ENCODE data around the gene SPACA5.
"Not testable (repeated sequence)": the region's sequence is repeated elsewhere in the genome, so short reads cannot be mapped to it uniquely, and the experiment has no call there.

The SPACA5 gene

DNA sequence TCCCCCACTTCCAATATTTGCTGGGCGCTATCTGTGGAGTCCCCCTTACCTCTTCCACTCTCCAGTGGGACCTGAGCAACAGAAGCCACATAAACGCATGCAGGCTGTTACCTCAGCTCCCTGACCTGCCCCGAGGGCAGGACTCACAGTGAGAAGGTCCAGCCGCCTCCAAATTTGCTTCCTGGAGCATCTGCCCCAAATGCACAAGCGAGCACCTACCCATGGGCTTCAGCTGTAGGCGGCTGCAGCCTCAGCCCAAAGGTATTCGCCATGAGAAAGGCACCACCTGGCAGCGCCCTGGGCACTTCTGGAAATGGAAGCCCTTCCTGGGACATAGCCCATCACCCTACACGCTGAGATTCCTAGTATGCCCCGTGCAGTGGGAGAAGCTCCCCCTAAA is 23.4 kb downstream of the SPACA5 start:
- Histone ChIP-seq H3K9me3 (ENCODE audit: low read length) (no peaks in the 10 kb centered on the region), H3K4me3 (ENCODE audit: low read length) (no peak overlapping the region), H2AFZ (ENCODE audit: low read depth, low read length) (no peak overlapping the region), H3K4me1 (ENCODE audit: insufficient read depth, low read length) (no peaks in the 10 kb centered on the region), H3K27me3 (ENCODE audit: insufficient read depth, low read length) (no peaks in the 10 kb centered on the region), H3K36me3 (ENCODE audit: insufficient read depth, low read length) (no peaks in the 10 kb centered on the region)

DNA sequence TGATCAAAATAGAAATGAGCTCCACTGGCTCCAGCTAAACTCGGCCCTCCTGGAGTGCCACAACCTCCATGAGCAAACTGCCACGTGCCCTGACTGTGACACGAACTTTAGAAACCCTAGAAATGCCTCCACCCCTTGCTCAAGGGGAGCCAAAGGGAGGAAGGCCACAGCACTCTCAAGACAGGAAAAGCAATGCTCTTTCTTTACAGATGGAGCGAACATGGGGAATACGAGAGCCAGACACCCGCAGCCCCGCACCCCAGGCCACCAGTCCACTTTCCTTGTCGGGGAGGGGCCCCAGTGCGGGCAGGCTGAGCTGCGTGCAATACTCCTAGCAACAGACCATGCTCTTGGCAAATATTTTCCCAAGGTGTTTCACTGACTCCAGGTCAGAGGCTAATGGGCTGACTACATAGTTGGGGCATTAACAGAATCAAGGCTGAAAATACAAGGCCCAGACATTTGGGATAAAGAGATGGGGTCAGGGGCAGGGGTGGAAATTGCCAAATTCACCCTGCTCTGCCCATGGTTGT is 23.9 kb downstream of the SPACA5 start:
- not testable (repeated sequence) for H3K4me1 ChIP-seq (ENCODE audit: insufficient read depth, low read length); H3K4me3 ChIP-seq (ENCODE audit: low read length); H3K9me3 ChIP-seq (ENCODE audit: low read length); H2AFZ ChIP-seq (ENCODE audit: low read depth, low read length); H3K27me3 ChIP-seq (ENCODE audit: insufficient read depth, low read length); H3K36me3 ChIP-seq (ENCODE audit: insufficient read depth, low read length)

DNA sequence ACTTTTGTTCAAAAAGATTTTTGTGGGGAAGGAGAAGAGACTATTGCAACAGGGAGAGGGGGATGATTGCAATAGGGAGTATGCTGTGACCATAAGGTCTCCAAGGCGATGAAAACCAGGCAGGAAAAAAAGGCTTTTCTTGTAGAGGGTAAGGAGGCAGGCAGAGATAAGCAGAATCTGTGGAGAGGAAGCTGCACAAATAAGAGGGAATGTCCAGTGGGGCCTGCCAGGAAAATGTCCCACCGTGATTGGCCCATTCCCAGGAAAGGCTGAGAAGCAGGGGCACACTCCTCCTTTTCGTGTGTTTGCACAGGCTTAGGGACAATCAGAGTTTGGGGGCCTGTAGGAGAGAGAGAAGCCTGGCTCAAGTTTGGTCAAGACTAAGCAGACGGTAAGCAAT is 29.1 kb downstream of the SPACA5 start:
- Histone ChIP-seq H3K27me3 (ENCODE audit: insufficient read depth, low read length) (no peaks in the 10 kb centered on the region), H3K9me3 (ENCODE audit: low read length) (no peaks in the 10 kb centered on the region), H3K4me3 (ENCODE audit: low read length) (no peak overlapping the region), H3K36me3 (ENCODE audit: insufficient read depth, low read length) (no peaks in the 10 kb centered on the region), H3K4me1 (ENCODE audit: insufficient read depth, low read length) (no peaks in the 10 kb centered on the region), H2AFZ (ENCODE audit: low read depth, low read length) (no peak overlapping the region)

DNA sequence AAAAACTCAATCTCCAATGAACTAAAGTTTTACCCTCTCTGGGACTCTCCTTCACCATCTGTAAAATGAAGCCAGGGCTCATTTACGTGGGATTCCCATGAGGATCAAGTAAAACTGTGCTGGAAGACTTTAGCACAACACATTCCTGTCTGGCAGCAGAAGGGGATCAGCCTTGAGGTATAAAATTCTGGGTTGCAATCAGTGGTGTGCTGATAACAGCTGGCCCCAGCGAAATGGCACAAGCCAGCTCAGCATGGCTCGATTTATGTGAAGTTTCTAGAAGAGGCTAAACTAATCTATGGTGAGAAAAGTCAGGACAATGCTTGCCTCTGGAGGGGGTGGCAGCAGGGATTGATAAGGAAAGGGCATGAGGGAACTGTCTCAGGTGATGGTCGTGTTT is 36.3 kb downstream of the SPACA5 start:
- Histone ChIP-seq H3K9me3 (ENCODE audit: low read length) (no peaks in the 10 kb centered on the region), H3K36me3 (ENCODE audit: insufficient read depth, low read length) (no peaks in the 10 kb centered on the region), H3K4me3 (ENCODE audit: low read length) (no peak overlapping the region), H3K27me3 (ENCODE audit: insufficient read depth, low read length) (no peaks in the 10 kb centered on the region), H3K4me1 (ENCODE audit: insufficient read depth, low read length) (no peaks in the 10 kb centered on the region), H2AFZ (ENCODE audit: low read depth, low read length) (no peak overlapping the region)

DNA sequence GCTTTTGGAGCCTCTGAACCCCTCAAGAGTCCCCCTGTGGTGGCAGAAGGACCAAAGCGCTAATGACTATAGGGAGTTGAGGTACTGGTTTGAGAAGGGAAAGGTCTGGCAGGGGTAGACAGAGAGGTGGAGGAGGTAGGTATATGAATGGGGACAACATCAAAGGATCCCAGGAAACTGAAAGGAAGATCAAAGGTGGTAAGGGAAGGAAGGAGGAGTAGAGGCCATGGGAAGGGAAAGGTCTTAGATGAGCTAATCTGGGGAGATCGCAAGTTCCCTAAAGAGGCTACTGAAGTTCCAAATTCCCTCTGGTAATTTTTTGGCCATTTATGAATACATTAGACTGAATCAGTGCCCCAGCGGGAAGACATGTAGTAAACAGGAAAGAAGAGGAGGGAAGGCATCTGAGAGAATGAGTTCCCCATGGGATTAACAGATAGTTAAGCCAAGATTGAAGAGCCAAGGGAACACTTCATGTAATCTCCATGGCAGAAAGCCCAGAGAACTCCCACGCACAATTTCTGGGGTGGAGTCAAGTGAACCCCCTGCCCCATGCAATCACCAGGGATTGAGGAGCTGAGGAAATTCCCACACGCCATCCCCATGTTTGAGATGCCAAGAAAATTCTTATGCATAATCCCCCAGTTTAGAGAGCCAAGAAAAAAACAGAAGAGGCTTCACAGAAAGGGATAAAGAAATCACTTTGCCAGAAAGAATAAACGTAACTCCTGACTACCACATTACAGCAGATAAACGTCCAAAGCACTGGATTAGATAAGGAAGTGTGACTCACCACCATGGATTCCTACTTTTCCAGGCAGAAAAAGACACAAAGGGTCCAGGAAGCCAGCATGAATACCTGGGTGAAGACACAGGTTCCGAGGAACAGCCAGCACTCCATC is 38.9 kb downstream of the SPACA5 start:
- Histone ChIP-seq H3K9me3 (ENCODE audit: low read length) (no peaks in the 10 kb centered on the region), H3K36me3 (ENCODE audit: insufficient read depth, low read length) (no peaks in the 10 kb centered on the region), H3K27me3 (ENCODE audit: insufficient read depth, low read length) (no peaks in the 10 kb centered on the region), H3K4me1 (ENCODE audit: insufficient read depth, low read length) (no peaks in the 10 kb centered on the region), H3K4me3 (ENCODE audit: low read length) (no peak overlapping the region), H2AFZ (ENCODE audit: low read depth, low read length) (no peak overlapping the region)

DNA sequence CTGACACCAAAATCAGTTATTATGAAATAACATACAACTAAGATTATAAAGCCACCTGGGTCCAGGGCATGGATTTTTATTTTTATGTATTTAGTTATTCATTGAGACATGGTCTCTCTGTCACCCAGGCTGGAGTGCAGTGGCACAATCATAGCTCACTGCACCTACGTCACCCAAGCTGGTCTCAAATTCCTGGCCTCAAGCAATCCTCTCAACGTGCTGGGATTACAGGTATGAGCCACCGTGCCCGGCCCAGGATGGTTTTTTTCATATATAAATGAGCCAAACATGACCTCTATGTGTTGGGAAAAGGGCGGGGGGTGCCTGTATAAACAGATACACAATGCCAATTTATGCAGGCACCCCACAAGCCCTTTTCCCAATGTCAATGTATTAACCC is 40.1 kb downstream of the SPACA5 start:
- Histone ChIP-seq H3K9me3 (ENCODE audit: low read length) (no peaks in the 10 kb centered on the region), H3K4me3 (ENCODE audit: low read length) (no peak overlapping the region), H3K36me3 (ENCODE audit: insufficient read depth, low read length) (no peaks in the 10 kb centered on the region), H3K4me1 (ENCODE audit: insufficient read depth, low read length) (no peaks in the 10 kb centered on the region), H3K27me3 (ENCODE audit: insufficient read depth, low read length) (no peaks in the 10 kb centered on the region), H2AFZ (ENCODE audit: low read depth, low read length) (no peak overlapping the region)

DNA sequence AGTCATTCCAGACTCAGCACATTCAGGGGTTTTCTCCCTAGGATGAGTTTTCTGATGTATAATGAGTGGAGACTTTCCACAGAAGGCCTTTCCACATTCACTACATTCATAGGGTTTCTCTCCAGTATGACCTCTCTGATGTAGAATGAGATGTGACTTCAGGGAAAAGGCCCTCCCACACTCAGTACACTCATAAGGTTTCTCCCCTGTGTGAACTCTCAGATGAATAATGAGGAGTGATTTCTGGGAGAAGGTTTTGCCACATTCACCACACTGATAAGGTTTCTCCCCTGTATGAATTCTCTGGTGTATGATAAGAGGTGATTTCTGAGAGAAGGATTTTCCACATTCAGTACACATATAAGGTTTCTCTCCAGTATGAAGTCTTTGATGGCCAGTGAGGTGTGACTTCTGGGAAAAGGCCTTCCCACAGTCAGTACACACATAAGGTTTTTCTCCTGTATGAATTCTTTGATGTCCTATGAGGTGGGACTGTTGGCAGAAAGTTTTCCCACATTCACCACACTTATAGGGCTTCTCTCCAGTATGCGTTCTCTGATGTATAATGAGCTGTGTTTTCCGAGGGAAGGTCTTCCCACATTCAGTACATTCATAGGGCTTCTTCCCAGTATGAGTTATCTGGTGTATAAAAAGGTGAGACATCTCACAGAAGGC is 52.0 kb downstream of the SPACA5 start:
- H3K36me3 ChIP-seq (ENCODE audit: insufficient read depth, low read length) = no peaks in the 10 kb centered on the region
- no peak overlapping the region for H3K4me3 ChIP-seq (ENCODE audit: low read length)
- no peak overlapping the region for H2AFZ ChIP-seq (ENCODE audit: low read depth, low read length)
- H3K4me1 ChIP-seq (ENCODE audit: insufficient read depth, low read length) = no peaks in the 10 kb centered on the region
- H3K9me3 ChIP-seq (ENCODE audit: low read length) = no peaks in the 10 kb centered on the region
- no peaks in the 10 kb centered on the region for H3K27me3 ChIP-seq (ENCODE audit: insufficient read depth, low read length)

DNA sequence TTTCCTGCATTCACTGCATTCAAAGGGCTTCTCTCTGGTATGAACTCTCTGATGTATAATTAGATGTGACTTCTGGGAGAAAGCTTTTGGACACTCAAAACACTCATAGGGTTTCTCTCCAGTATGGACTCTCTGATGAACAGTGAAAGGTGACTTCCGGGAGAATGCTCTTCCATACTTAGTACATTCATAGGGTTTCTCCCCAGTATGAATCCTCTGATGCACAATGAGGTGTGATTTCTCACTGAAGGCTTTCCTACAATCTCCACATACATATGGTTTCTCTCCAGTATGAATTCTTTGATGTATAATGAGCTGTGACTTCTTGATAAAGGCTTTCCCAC is 52.5 kb downstream of the SPACA5 start:
- H3K4me1 ChIP-seq (ENCODE audit: insufficient read depth, low read length) = no peaks in the 10 kb centered on the region
- H3K4me3 ChIP-seq (ENCODE audit: low read length) = no peak overlapping the region
- H3K27me3 ChIP-seq (ENCODE audit: insufficient read depth, low read length) = no peaks in the 10 kb centered on the region
- no peaks in the 10 kb centered on the region for H3K9me3 ChIP-seq (ENCODE audit: low read length)
- H3K36me3 ChIP-seq (ENCODE audit: insufficient read depth, low read length) = no peaks in the 10 kb centered on the region
- H2AFZ ChIP-seq (ENCODE audit: low read depth, low read length) = no peak overlapping the region
